ENCODE data around the gene LARGE1. TPM values are rescaled to one million over a fixed set of nuclear protein-coding genes. Genes with fewer than 3 reads are reported as not detected.

Gene LARGE1
- total RNA-seq, 1 donor: 22.8 TPM

- Histone ChIP-seq H3K4me3 (ENCODE audit: insufficient read depth, low read length) (no peak overlapping the region), H3K36me3 (ENCODE audit: insufficient read depth, low read length) (no peaks in the 10 kb centered on the region), H3K9me3 (ENCODE audit: low read depth, low read length) (no peaks in the 10 kb centered on the region), H3K4me2 (ENCODE audit: insufficient read depth, low read length) (no peak overlapping the region), H3K27ac (ENCODE audit: low read depth, low read length) (no peak overlapping the region), H2AFZ (ENCODE audit: low read length) (no peak overlapping the region), H4K20me1 (ENCODE audit: insufficient read depth, low read length) (no peaks in the 10 kb centered on the region), H3K27me3 (ENCODE audit: insufficient read depth, low read length) (no peaks in the 10 kb centered on the region), H3K79me2 (ENCODE audit: insufficient read depth, low read length) (no peaks in the 10 kb centered on the region), H3K4me1 (ENCODE audit: insufficient read depth, low read length) (no peaks in the 10 kb centered on the region)
- DNase-seq (ENCODE audit: insufficient read length, low spot score, missing footprints): no peak
- TF ChIP-seq CTCF (IDR thresholded peaks at IDR 0.05; ENCODE audit: extremely low read depth, low read depth, low read length): no peak
Measured at GRCh38 chr22:33518405-33518804, 401.9 kb downstream of the LARGE1 start.

GRCh38 chr22:33515795-33516194, 404.5 kb downstream of the LARGE1 start:
- H2AFZ ChIP-seq (ENCODE audit: low read length): no peak overlapping the region
- no peaks in the 10 kb centered on the region for H3K4me1 ChIP-seq (ENCODE audit: insufficient read depth, low read length)
- H3K27me3 ChIP-seq (ENCODE audit: insufficient read depth, low read length): no peaks in the 10 kb centered on the region
- no peaks in the 10 kb centered on the region for H3K9me3 ChIP-seq (ENCODE audit: low read depth, low read length)
- no peak for DNase-seq (ENCODE audit: insufficient read length, low spot score, missing footprints)
- no peak overlapping the region for H3K27ac ChIP-seq (ENCODE audit: low read depth, low read length)
- no peaks in the 10 kb centered on the region for H3K36me3 ChIP-seq (ENCODE audit: insufficient read depth, low read length)
- no peaks in the 10 kb centered on the region for H4K20me1 ChIP-seq (ENCODE audit: insufficient read depth, low read length)
- TF ChIP-seq CTCF (IDR thresholded peaks at IDR 0.05; ENCODE audit: extremely low read depth, low read depth, low read length): no peak
- H3K79me2 ChIP-seq (ENCODE audit: insufficient read depth, low read length): no peaks in the 10 kb centered on the region
- no peak overlapping the region for H3K4me2 ChIP-seq (ENCODE audit: insufficient read depth, low read length)
- no peak overlapping the region for H3K4me3 ChIP-seq (ENCODE audit: insufficient read depth, low read length)

- H3K27ac ChIP-seq (ENCODE audit: low read depth, low read length): no peak overlapping the region
- DNase-seq (ENCODE audit: insufficient read length, low spot score, missing footprints): peak; percentile 48
- H3K79me2 ChIP-seq (ENCODE audit: insufficient read depth, low read length): no peaks in the 10 kb centered on the region
Measured at GRCh38 chr22:33513388-33514338, 406.6 kb downstream of the LARGE1 start.

More at GRCh38 chr22:33513388-33514338, 406.6 kb downstream of the LARGE1 start:
- Histone ChIP-seq H3K36me3 (ENCODE audit: insufficient read depth, low read length) (no peaks in the 10 kb centered on the region), H3K4me1 (ENCODE audit: insufficient read depth, low read length) (no peaks in the 10 kb centered on the region), H4K20me1 (ENCODE audit: insufficient read depth, low read length) (no peaks in the 10 kb centered on the region), H3K27me3 (ENCODE audit: insufficient read depth, low read length) (no peaks in the 10 kb centered on the region), H2AFZ (ENCODE audit: low read length) (no peak overlapping the region), H3K4me2 (ENCODE audit: insufficient read depth, low read length) (no peak overlapping the region), H3K9me3 (ENCODE audit: low read depth, low read length) (no peaks in the 10 kb centered on the region), H3K4me3 (ENCODE audit: insufficient read depth, low read length) (no peak overlapping the region)
- no peak for TF ChIP-seq CTCF (IDR thresholded peaks at IDR 0.05; ENCODE audit: extremely low read depth, low read depth, low read length)

Measured in osteoblast (primary cell).